GM23338 (cell line): ENCODE data around the gene CWC27. TPM values are rescaled to one million over a fixed set of nuclear protein-coding genes. Genes with fewer than 3 reads are reported as not detected.

ENCODE experiments used
- ATAC-seq: fragments of 200-7000 bp; cut with Tn5 transposase; 3 replicates; pipeline ENCODE4 v1.9.1; 2020
- DNase-seq: peaks from one replicate; pipeline ENCODE4 v3.0.0-alpha.2; 2015; ENCODE audit warnings: low spot score
- H2AFZ ChIP-seq: fragments of 200-600 bp; sonication (generic); 2 replicates; pipeline ENCODE4 v1.8.0; 2016; ENCODE audit warnings: antibody characterized with exemption, mild to moderate bottlenecking, moderate library complexity
- H3F3A ChIP-seq: fragments of 200-600 bp; sonication (generic); replicated peaks from 2 replicates; pipeline ENCODE4 v1.8.0; 2017; ENCODE audit warnings: antibody characterized with exemption, mixed run types, low read depth
- H3K27ac ChIP-seq: fragments of 200-600 bp; sonication (generic); 2 replicates; pipeline ENCODE4 v1.6.1; 2016; ENCODE audit warnings: low read depth
- H3K27me3 ChIP-seq: fragments of 200-600 bp; sonication (generic); 2 replicates; pipeline ENCODE4 v1.8.0; 2016; ENCODE audit warnings: mild to moderate bottlenecking, mixed run types, moderate library complexity; ENCODE audit not compliant: insufficient read depth
- H3K36me3 ChIP-seq: fragments of 200-600 bp; sonication (generic); 2 replicates; pipeline ENCODE4 v1.8.0; 2016; ENCODE audit warnings: mild to moderate bottlenecking; ENCODE audit not compliant: insufficient read depth
- H3K4me1 ChIP-seq: fragments of 200-600 bp; sonication (generic); 2 replicates; pipeline ENCODE4 v1.8.0; 2016; ENCODE audit warnings: mild to moderate bottlenecking, moderate library complexity; ENCODE audit not compliant: insufficient read depth
- H3K4me2 ChIP-seq: fragments of 200-600 bp; sonication (generic); 2 replicates; pipeline ENCODE4 v1.7.1; 2017; ENCODE audit warnings: mixed run types
- H3K4me3 ChIP-seq: fragments of 200-600 bp; sonication (generic); 2 replicates; pipeline ENCODE4 v1.6.1; 2016; ENCODE audit warnings: mixed run types
- H3K79me2 ChIP-seq: fragments of 200-600 bp; sonication (generic); replicated peaks from 2 replicates; pipeline ENCODE4 v1.8.0; 2017; ENCODE audit warnings: mild to moderate bottlenecking; ENCODE audit not compliant: insufficient read depth
- H3K9me2 ChIP-seq: fragments of 200-600 bp; sonication (generic); 2 replicates; pipeline ENCODE4 v1.8.0; 2017; ENCODE audit not compliant: insufficient read depth
- H4K20me1 ChIP-seq: fragments of 200-600 bp; sonication (generic); replicated peaks from 2 replicates; pipeline ENCODE4 v1.8.0; 2017; ENCODE audit warnings: mild to moderate bottlenecking; ENCODE audit not compliant: insufficient read depth
- H3K27ac Mint-ChIP-seq: 2 replicates; pipeline ENCODE4 v1.8.0; 2020; ENCODE audit warnings: inconsistent platforms, mild to moderate bottlenecking, moderate library complexity, mixed read lengths
- H3K27me3 Mint-ChIP-seq: 3 replicates; pipeline ENCODE4 v1.8.0; 2022; ENCODE audit warnings: low read depth, mild to moderate bottlenecking, moderate library complexity, mixed read lengths, inconsistent platforms; ENCODE audit not compliant: insufficient read depth, poor library complexity
- H3K36me3 Mint-ChIP-seq: 3 replicates; pipeline ENCODE4 v1.8.0; 2021; ENCODE audit warnings: low read depth, mild to moderate bottlenecking, inconsistent platforms, moderate library complexity, mixed read lengths
- H3K4me1 Mint-ChIP-seq: 3 replicates; pipeline ENCODE4 v1.8.0; 2020; ENCODE audit warnings: mild to moderate bottlenecking, inconsistent platforms, mixed read lengths
- H3K4me3 Mint-ChIP-seq: 3 replicates; pipeline ENCODE4 v1.8.0; 2021; ENCODE audit warnings: moderate library complexity, mild to moderate bottlenecking, inconsistent platforms, mixed read lengths
- H3K9me3 Mint-ChIP-seq: 3 replicates; pipeline ENCODE4 v1.8.0; 2020; ENCODE audit warnings: moderate library complexity, mild to moderate bottlenecking, inconsistent platforms, mixed read lengths
- EZH2 ChIP-seq: fragments of 200-600 bp; sonication (generic); IDR thresholded peaks from one replicate; pipeline ENCODE4 v1.8.0; 2017; ENCODE audit warnings: antibody characterized with exemption, mild to moderate bottlenecking, low read depth; ENCODE audit not compliant: unreplicated experiment
- JUNB ChIP-seq: IDR thresholded peaks from one replicate; pipeline ENCODE4 v1.6.1; 2016; ENCODE audit warnings: antibody characterized with exemption; ENCODE audit not compliant: unreplicated experiment
- polyA plus RNA-seq: library from polyadenylated mRNA; unstranded; fragments of >200 nt; fragmentation: Nextera tagmentation; extraction: Ambion mirVana; gene quantifications from 2 replicates; pipeline ENCODE4 v1.2.1, GENCODE V29; 2016
- total RNA-seq: library from RNA; depleted of rRNA; stranded (reverse); fragments of >200 nt; shearing (Covaris generic); gene quantifications from 2 replicates; pipeline ENCODE4 v1.2.3, GENCODE V29; 2014
- TF ChIP-seq, protein P1 (sequence below): fragments of 250-450 bp; sonication (Bioruptor Pico); IDR thresholded peaks from 2 replicates; pipeline ENCODE4 v1.5.0; 2020; ENCODE audit warnings: mild to moderate bottlenecking, moderate library complexity
- TF ChIP-seq, protein P2 (sequence below), 2 experiments: fragments of 200-600 bp in 1 of 2; sonication (generic) in 1 of 2; conservative IDR thresholded peaks; 2 replicates each; pipeline versions ENCODE4 v1.5.1 to v1.6.1; 2016 to 2017; ENCODE audit warnings: antibody characterized with exemption in 2 of 2, low read depth in 2 of 2, mild to moderate bottlenecking in 2 of 2, moderate library complexity in 1 of 2

The CWC27 gene
- total and polyA plus RNA-seq, 2 experiments from 2014 or later = 27.7 to 115 TPM

DNA sequence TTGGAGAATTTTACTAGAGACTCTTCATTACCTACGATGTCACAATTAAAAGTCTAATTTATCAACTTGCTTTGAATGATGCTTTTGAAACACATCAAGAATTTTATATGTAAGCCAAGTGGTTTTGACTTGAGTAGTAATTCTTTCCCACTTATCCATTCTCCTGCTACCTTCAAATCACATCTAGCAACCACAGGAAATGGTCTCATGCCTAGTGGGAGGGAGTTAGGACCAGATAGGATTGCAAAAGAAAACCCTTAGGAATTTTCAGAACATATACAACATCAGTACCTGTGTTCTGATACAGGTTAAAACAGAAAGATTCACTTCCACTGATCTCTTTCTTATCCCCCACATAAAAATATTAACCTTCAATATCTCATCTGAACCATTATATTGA, 260.4 kb downstream of the CWC27 start (continued):
- TF ChIP-seq, protein P1, sequence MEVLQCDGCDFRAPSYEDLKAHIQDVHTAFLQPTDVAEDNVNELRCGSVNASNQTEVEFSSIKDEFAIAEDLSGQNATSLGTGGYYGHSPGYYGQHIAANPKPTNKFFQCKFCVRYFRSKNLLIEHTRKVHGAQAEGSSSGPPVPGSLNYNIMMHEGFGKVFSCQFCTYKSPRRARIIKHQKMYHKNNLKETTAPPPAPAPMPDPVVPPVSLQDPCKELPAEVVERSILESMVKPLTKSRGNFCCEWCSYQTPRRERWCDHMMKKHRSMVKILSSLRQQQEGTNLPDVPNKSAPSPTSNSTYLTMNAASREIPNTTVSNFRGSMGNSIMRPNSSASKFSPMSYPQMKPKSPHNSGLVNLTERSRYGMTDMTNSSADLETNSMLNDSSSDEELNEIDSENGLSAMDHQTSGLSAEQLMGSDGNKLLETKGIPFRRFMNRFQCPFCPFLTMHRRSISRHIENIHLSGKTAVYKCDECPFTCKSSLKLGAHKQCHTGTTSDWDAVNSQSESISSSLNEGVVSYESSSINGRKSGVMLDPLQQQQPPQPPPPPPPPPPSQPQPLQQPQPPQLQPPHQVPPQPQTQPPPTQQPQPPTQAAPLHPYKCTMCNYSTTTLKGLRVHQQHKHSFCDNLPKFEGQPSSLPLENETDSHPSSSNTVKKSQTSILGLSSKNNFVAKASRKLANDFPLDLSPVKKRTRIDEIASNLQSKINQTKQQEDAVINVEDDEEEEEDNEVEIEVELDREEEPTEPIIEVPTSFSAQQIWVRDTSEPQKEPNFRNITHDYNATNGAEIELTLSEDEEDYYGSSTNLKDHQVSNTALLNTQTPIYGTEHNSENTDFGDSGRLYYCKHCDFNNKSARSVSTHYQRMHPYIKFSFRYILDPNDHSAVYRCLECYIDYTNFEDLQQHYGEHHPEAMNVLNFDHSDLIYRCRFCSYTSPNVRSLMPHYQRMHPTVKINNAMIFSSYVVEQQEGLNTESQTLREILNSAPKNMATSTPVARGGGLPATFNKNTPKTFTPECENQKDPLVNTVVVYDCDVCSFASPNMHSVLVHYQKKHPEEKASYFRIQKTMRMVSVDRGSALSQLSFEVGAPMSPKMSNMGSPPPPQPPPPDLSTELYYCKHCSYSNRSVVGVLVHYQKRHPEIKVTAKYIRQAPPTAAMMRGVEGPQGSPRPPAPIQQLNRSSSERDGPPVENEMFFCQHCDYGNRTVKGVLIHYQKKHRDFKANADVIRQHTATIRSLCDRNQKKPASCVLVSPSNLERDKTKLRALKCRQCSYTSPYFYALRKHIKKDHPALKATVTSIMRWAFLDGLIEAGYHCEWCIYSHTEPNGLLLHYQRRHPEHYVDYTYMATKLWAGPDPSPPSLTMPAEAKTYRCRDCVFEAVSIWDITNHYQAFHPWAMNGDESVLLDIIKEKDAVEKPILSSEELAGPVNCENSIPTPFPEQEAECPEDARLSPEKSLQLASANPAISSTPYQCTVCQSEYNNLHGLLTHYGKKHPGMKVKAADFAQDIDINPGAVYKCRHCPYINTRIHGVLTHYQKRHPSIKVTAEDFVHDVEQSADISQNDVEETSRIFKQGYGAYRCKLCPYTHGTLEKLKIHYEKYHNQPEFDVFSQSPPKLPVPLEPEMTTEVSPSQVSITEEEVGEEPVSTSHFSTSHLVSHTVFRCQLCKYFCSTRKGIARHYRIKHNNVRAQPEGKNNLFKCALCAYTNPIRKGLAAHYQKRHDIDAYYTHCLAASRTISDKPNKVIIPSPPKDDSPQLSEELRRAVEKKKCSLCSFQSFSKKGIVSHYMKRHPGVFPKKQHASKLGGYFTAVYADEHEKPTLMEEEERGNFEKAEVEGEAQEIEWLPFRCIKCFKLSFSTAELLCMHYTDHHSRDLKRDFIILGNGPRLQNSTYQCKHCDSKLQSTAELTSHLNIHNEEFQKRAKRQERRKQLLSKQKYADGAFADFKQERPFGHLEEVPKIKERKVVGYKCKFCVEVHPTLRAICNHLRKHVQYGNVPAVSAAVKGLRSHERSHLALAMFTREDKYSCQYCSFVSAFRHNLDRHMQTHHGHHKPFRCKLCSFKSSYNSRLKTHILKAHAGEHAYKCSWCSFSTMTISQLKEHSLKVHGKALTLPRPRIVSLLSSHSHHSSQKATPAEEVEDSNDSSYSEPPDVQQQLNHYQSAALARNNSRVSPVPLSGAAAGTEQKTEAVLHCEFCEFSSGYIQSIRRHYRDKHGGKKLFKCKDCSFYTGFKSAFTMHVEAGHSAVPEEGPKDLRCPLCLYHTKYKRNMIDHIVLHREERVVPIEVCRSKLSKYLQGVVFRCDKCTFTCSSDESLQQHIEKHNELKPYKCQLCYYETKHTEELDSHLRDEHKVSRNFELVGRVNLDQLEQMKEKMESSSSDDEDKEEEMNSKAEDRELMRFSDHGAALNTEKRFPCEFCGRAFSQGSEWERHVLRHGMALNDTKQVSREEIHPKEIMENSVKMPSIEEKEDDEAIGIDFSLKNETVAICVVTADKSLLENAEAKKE = no peak
- TF ChIP-seq EZH2 = no peak
- TF ChIP-seq JUNB = no peak

DNA sequence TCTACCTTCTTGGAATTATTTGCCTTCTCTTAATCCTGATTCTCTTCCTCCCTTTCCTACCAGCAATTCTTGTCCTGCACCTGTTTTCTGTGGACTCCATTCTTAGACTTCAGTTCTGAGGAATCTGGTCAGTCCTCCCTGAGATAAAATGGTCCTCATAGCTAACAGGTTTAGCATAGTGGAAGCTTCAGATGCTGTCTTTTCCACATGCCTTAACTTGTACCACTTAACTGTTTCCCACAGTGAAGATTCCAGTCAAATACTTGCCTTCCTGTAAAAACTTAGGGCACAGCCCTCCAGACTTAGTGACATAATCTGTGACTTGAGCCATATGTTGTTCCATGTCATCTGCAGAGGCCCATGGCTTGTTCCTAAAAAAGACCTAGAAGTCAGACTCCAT, 261.3 kb downstream of the CWC27 start:
- H3K4me2 ChIP-seq = no peak overlapping the region
- H3K36me3 ChIP-seq = no peaks in the 10 kb centered on the region
- H2AFZ ChIP-seq = peak overlapping the region; percentile 15; the same call in 1 of the 2 replicates
- H3K4me3 ChIP-seq = no peak overlapping the region
- no peaks in the 10 kb centered on the region for H4K20me1 ChIP-seq
- Mint-ChIP-seq H3K4me1 (peaks cover 15% of the 10 kb centered on the region), H3K36me3 (no peaks in the 10 kb centered on the region; the same call in 2 of the 3 replicates), H3K27ac (no peak overlapping the region), H3K4me3 (no peak overlapping the region), H3K27me3 (peaks cover 8% of the 10 kb centered on the region), H3K9me3 (no peaks in the 10 kb centered on the region; the same call in 2 of the 3 replicates)
- TF ChIP-seq, protein P2, sequence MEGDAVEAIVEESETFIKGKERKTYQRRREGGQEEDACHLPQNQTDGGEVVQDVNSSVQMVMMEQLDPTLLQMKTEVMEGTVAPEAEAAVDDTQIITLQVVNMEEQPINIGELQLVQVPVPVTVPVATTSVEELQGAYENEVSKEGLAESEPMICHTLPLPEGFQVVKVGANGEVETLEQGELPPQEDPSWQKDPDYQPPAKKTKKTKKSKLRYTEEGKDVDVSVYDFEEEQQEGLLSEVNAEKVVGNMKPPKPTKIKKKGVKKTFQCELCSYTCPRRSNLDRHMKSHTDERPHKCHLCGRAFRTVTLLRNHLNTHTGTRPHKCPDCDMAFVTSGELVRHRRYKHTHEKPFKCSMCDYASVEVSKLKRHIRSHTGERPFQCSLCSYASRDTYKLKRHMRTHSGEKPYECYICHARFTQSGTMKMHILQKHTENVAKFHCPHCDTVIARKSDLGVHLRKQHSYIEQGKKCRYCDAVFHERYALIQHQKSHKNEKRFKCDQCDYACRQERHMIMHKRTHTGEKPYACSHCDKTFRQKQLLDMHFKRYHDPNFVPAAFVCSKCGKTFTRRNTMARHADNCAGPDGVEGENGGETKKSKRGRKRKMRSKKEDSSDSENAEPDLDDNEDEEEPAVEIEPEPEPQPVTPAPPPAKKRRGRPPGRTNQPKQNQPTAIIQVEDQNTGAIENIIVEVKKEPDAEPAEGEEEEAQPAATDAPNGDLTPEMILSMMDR (conservative IDR thresholded peaks at IDR 0.05; ENCODE audit: low read depth in 2 of 2) = no peak
- DNase-seq = no peak
- H3K4me1 ChIP-seq = peaks cover 15% of the 10 kb centered on the region
- no peaks in the 10 kb centered on the region for H3K27me3 ChIP-seq
- H3K27ac ChIP-seq = 0 out of 2 replicates have a peak overlapping the region, but pooled peaks have one; percentile 2
- no peaks in the 10 kb centered on the region for H3K79me2 ChIP-seq
- H3K9me2 ChIP-seq = peaks cover 13% of the 10 kb centered on the region
- no peak for ATAC-seq
- H3F3A ChIP-seq = 0 out of 2 replicates have a peak, but pooled peaks cover 1% of the 10 kb centered on the region
